SK-N-SH treated with all-trans-retinoic acid at 6 μM for 48 hours (cell line): ENCODE measurements around the gene EDN1.
"Not testable (repeated sequence)": the region's sequence is repeated elsewhere in the genome, so short reads cannot be mapped to it uniquely, and the experiment has no call there.

Experiments used
- ATAC-seq: fragments of 200-7000 bp; cut with Tn5 transposase; 3 replicates; pipeline ENCODE4 v1.9.1; 2020; ENCODE audit warnings: mild to moderate bottlenecking, moderate library complexity
- ARNTL ChIP-seq: fragments of 450-650 bp; formaldehyde crosslinking; IDR thresholded peaks from 2 replicates; pipeline ENCODE4 v1.5.0; 2020; ENCODE audit warnings: low read depth, mild to moderate bottlenecking, moderate library complexity, borderline replicate concordance
- CSDC2 ChIP-seq: fragments of 250-450 bp; sonication (Bioruptor Pico); IDR thresholded peaks from 2 replicates; pipeline ENCODE4 v1.5.0; 2020; ENCODE audit warnings: mild to moderate bottlenecking, moderate library complexity
- CSRNP3 ChIP-seq: fragments of 250-450 bp; sonication (Bioruptor Pico); IDR thresholded peaks from 2 replicates; pipeline ENCODE4 v1.5.1; 2021; ENCODE audit warnings: mild to moderate bottlenecking, moderate library complexity
- ESRRG ChIP-seq: fragments of 250-450 bp; sonication (Bioruptor Pico); IDR thresholded peaks from 2 replicates; pipeline ENCODE4 v1.6.1; 2021; ENCODE audit warnings: mild to moderate bottlenecking
- GLIS3 ChIP-seq: fragments of 250-450 bp; sonication (Bioruptor Pico); IDR thresholded peaks from 2 replicates; pipeline ENCODE4 v1.5.0; 2020; ENCODE audit warnings: mild to moderate bottlenecking, moderate library complexity
- ISL1 ChIP-seq: fragments of 250-450 bp; sonication (Bioruptor Pico); IDR thresholded peaks from 2 replicates; pipeline ENCODE4 v2.1.2; 2022; ENCODE audit warnings: mild to moderate bottlenecking, moderate library complexity
- OSR1 ChIP-seq: fragments of 250-450 bp; sonication (Bioruptor Pico); IDR thresholded peaks from 2 replicates; pipeline ENCODE4 v1.8.0; 2022; ENCODE audit warnings: moderate library complexity, mild to moderate bottlenecking, inconsistent platforms
- PATZ1 ChIP-seq: fragments of 250-450 bp; sonication (Bioruptor Pico); IDR thresholded peaks from 2 replicates; pipeline ENCODE4 v1.8.0; 2020; ENCODE audit warnings: mild to moderate bottlenecking, moderate library complexity, borderline replicate concordance
- POU6F1 ChIP-seq: fragments of 250-450 bp; sonication (Bioruptor Pico); IDR thresholded peaks from 2 replicates; pipeline ENCODE4 v1.8.0; 2021; ENCODE audit warnings: low read depth, mild to moderate bottlenecking, moderate library complexity, borderline replicate concordance
- PPARA ChIP-seq: fragments of 250-450 bp; sonication (Bioruptor Pico); IDR thresholded peaks from 2 replicates; pipeline ENCODE4 v1.5.0; 2020; ENCODE audit warnings: mild to moderate bottlenecking, borderline replicate concordance
- RARB ChIP-seq: fragments of 250-450 bp; sonication (Bioruptor Pico); IDR thresholded peaks from 2 replicates; pipeline ENCODE4 v1.8.0; 2021; ENCODE audit warnings: mild to moderate bottlenecking, moderate library complexity
- SNAI2 ChIP-seq: fragments of 250-450 bp; sonication (Bioruptor Pico); IDR thresholded peaks from 2 replicates; pipeline ENCODE4 v1.5.0; 2020; ENCODE audit warnings: mild to moderate bottlenecking, moderate library complexity
- TCF4 ChIP-seq: fragments of 250-450 bp; sonication (Bioruptor Pico); IDR thresholded peaks from 2 replicates; pipeline ENCODE4 v1.8.0; 2021; ENCODE audit warnings: mild to moderate bottlenecking, moderate library complexity, borderline replicate concordance
- TOX ChIP-seq: fragments of 250-450 bp; sonication (Bioruptor Pico); IDR thresholded peaks from 2 replicates; pipeline ENCODE4 v1.8.0; 2021; ENCODE audit warnings: mild to moderate bottlenecking, moderate library complexity, borderline replicate concordance
- ZC3H10 ChIP-seq: fragments of 250-450 bp; sonication (Bioruptor Pico); IDR thresholded peaks from 2 replicates; pipeline ENCODE4 v1.5.1; 2021; ENCODE audit warnings: mild to moderate bottlenecking, moderate library complexity
- ZFP3 ChIP-seq: fragments of 250-450 bp; sonication (Bioruptor Pico); IDR thresholded peaks from 2 replicates; pipeline ENCODE4 v1.5.0; 2020; ENCODE audit warnings: mild to moderate bottlenecking, moderate library complexity
- ZFP30 ChIP-seq: fragments of 450-650 bp; formaldehyde crosslinking; IDR thresholded peaks from 2 replicates; pipeline ENCODE4 v1.5.0; 2022; ENCODE audit warnings: mild to moderate bottlenecking, moderate library complexity
- ZNF565 ChIP-seq: fragments of 450-650 bp; formaldehyde crosslinking; conservative IDR thresholded peaks from 2 replicates; pipeline ENCODE4 v1.5.0; 2020; ENCODE audit warnings: low read depth, mild to moderate bottlenecking, moderate library complexity
- ZNF8 ChIP-seq: fragments of 450-650 bp; formaldehyde crosslinking; IDR thresholded peaks from 2 replicates; pipeline ENCODE4 v1.5.0; 2020; ENCODE audit warnings: mild to moderate bottlenecking, moderate library complexity
- TF ChIP-seq, protein P1 (sequence below): fragments of 250-450 bp; sonication (Bioruptor Pico); IDR thresholded peaks from 2 replicates; pipeline ENCODE4 v1.5.0; 2020; ENCODE audit warnings: mild to moderate bottlenecking, moderate library complexity

EDN1 gene

DNA sequence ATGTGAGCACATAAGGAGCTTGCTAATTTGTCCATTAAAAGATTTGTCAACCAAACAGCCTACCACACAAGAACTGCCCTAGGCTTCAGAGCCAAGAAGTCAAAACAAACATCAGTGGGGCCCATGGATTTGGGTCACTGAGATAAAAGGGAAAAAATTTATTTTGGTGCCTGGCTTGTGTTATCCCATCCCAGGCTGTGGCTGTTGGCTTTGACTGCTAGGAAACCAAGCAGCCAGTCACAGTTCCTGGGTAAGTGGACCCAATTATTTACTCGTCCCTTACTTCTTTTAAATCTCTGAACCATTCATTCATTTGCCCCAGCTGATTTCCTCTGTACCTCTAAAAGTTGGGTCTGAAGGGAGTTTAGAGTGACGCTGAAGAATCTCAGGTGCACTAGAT, 41.3 kb downstream of the EDN1 start:
- no peak; the same call in 2 of the 3 replicates for ATAC-seq
- no peak for TF ChIP-seq POU6F1 (CRISPR knock-in tag)
- no peak for TF ChIP-seq TCF4
- TF ChIP-seq GLIS3 (CRISPR knock-in tag), result no peak
- TF ChIP-seq ISL1 (CRISPR knock-in tag), result no peak
- no peak for TF ChIP-seq RARB
- no peak for TF ChIP-seq PPARA
- TF ChIP-seq ZFP3 (CRISPR knock-in tag), result no peak
- TF ChIP-seq TOX (CRISPR knock-in tag), result no peak
- TF ChIP-seq PATZ1 (CRISPR knock-in tag), result no peak
- no peak for TF ChIP-seq ZFP30 (CRISPR knock-in tag)
- TF ChIP-seq, protein P1, sequence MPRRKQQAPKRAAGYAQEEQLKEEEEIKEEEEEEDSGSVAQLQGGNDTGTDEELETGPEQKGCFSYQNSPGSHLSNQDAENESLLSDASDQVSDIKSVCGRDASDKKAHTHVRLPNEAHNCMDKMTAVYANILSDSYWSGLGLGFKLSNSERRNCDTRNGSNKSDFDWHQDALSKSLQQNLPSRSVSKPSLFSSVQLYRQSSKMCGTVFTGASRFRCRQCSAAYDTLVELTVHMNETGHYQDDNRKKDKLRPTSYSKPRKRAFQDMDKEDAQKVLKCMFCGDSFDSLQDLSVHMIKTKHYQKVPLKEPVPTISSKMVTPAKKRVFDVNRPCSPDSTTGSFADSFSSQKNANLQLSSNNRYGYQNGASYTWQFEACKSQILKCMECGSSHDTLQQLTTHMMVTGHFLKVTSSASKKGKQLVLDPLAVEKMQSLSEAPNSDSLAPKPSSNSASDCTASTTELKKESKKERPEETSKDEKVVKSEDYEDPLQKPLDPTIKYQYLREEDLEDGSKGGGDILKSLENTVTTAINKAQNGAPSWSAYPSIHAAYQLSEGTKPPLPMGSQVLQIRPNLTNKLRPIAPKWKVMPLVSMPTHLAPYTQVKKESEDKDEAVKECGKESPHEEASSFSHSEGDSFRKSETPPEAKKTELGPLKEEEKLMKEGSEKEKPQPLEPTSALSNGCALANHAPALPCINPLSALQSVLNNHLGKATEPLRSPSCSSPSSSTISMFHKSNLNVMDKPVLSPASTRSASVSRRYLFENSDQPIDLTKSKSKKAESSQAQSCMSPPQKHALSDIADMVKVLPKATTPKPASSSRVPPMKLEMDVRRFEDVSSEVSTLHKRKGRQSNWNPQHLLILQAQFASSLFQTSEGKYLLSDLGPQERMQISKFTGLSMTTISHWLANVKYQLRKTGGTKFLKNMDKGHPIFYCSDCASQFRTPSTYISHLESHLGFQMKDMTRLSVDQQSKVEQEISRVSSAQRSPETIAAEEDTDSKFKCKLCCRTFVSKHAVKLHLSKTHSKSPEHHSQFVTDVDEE (CRISPR knock-in tag), result no peak

DNA sequence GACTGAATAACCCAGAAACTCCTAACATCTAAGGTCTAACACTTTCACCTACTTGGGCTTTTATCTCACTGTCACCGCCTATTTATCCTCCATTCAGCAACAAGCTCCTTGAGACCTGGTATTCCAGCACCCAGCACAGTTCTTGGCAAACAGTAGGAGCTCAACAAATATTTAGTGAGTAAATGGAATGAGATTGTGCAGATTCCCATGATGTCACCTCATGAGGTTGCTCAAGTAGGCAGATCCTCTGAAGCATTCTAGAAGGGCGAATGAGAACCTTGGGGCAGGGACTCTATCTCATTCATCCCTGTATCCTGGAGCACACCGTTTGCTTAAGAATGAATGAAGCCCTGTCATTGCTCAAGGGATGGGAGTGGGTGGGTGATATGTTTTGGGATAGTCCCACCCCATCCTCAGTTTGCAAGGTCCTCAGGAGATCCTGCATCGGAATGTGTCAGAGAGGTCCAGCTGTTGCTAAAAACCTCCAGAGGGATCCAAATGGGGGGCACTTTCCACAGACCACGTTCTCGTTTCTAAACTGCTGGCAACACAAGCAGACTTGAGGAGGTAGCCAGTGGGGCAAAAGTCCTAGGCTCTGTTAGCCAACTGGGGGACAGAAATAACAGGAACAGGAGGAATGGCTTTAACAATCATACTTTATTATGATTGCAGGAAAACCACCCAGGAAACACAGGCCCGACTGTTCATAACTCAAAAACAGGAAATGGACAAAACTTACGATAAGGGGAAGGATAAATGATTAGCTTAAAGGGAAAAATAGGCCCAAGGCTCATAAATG, 42.0 kb downstream of the EDN1 start:
- no peak for ATAC-seq
- TF ChIP-seq ZFP3 (CRISPR knock-in tag) (no peak), ARNTL (no peak), CSDC2 (CRISPR knock-in tag) (no peak), OSR1 (CRISPR knock-in tag) (no peak), TOX (CRISPR knock-in tag) (no peak), ZC3H10 (CRISPR knock-in tag) (no peak), CSRNP3 (CRISPR knock-in tag) (no peak), PPARA (no peak), TCF4 (no peak)
- TF ChIP-seq, protein P1 (CRISPR knock-in tag), result no peak

GRCh38 chr6:12332750-12333079, 42.6 kb downstream of the EDN1 start:
- ATAC-seq, result not testable (repeated sequence)

DNA sequence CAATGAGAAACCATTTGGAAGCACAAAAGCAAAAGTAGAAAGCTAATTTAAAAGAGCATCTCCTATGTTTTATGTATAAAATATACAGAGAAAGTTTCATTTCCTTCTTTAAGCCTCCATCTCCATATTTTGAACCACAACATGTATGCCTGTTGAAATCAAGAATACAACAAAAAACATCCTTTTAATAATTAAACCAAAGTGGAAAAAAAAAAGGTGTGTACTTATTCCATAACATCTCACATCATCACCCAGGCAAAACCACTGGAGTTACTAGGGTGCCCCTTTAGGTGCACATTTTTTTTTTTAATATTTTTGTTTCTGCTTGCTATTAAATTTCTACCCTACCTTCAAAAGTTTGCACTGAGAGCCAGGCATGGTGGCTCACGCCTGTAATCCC, 43.0 kb downstream of the EDN1 start:
- ATAC-seq, result no peak
- no peak for TF ChIP-seq GLIS3 (CRISPR knock-in tag)
- TF ChIP-seq ARNTL, result no peak
- TF ChIP-seq ZNF8, result no peak
- TF ChIP-seq ZC3H10 (CRISPR knock-in tag), result no peak
- no peak for TF ChIP-seq OSR1 (CRISPR knock-in tag)
- TF ChIP-seq SNAI2 (CRISPR knock-in tag), result no peak
- TF ChIP-seq, protein P1 (CRISPR knock-in tag), result no peak
- no peak for TF ChIP-seq ESRRG (CRISPR knock-in tag)
- no peak for TF ChIP-seq PATZ1 (CRISPR knock-in tag)
- TF ChIP-seq ZFP3 (CRISPR knock-in tag), result no peak
- no peak for TF ChIP-seq ZNF565 (CRISPR knock-in tag)
